WTC11 (cell line): ENCODE results near the gene ZNF26.

Experiments used
- ZBTB43 ChIP-seq: sonication (generic); formaldehyde crosslinking; IDR thresholded peaks from 2 replicates; pipeline ENCODE4 v1.8.1; 2023; ENCODE audit warnings: mild to moderate bottlenecking, missing genetic modification reagents
- ZNF281 ChIP-seq: sonication (generic); formaldehyde crosslinking; IDR thresholded peaks from 2 replicates; pipeline ENCODE4 v1.8.0; 2023; ENCODE audit warnings: mild to moderate bottlenecking, missing genetic modification reagents

GRCh38 chr12:133038118-133038709 lies 52.0 kb downstream of the ZNF26 start:
- TF ChIP-seq ZNF281 (no peak), ZBTB43 (CRISPR knock-in tag) (no peak)
